ENCODE measurements around the gene AFF2. TPM values are rescaled to one million over a fixed set of nuclear protein-coding genes. Genes with fewer than 3 reads are reported as not detected.

Gene AFF2
- total RNA-seq, 1 experiment from 2014 or later, result 0.19 TPM

DNA sequence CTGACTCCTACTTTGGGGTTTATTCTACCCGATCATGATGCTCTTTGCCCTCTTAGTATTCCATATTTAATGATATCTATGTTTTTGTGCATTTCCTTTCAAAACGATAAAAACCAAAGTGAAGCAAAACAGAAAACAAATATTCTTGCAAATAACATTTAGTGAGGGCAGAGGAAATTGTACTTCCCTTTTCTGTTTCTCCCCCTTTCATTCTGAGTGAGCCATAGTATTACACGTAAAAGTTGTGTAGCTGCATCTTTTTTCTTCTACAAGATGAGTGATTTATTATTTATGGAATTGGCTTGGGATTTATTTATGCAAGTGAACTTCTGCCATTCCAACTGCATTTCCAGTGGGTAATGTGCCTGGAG is 109.9 kb downstream of the AFF2 start:
- Mint-ChIP-seq H3K27ac (ENCODE audit: low read depth, unreplicated experiment) (no peak overlapping the region), H3K36me3 (ENCODE audit: insufficient read depth, unreplicated experiment) (no peaks in the 10 kb centered on the region), H3K4me1 (ENCODE audit: insufficient read depth, unreplicated experiment) (no peaks in the 10 kb centered on the region), H3K27me3 (ENCODE audit: insufficient read depth, unreplicated experiment) (no peaks in the 10 kb centered on the region), H3K9me3 (ENCODE audit: unreplicated experiment) (peaks cover 21% of the 10 kb centered on the region), H3K4me3 (ENCODE audit: unreplicated experiment) (no peak overlapping the region)
- TF ChIP-seq, protein P1, sequence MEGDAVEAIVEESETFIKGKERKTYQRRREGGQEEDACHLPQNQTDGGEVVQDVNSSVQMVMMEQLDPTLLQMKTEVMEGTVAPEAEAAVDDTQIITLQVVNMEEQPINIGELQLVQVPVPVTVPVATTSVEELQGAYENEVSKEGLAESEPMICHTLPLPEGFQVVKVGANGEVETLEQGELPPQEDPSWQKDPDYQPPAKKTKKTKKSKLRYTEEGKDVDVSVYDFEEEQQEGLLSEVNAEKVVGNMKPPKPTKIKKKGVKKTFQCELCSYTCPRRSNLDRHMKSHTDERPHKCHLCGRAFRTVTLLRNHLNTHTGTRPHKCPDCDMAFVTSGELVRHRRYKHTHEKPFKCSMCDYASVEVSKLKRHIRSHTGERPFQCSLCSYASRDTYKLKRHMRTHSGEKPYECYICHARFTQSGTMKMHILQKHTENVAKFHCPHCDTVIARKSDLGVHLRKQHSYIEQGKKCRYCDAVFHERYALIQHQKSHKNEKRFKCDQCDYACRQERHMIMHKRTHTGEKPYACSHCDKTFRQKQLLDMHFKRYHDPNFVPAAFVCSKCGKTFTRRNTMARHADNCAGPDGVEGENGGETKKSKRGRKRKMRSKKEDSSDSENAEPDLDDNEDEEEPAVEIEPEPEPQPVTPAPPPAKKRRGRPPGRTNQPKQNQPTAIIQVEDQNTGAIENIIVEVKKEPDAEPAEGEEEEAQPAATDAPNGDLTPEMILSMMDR (IDR thresholded peaks at IDR 0.05; ENCODE audit: unreplicated experiment), result no peak
- DNase-seq (ENCODE audit: unreplicated experiment), result no peak
- POLR2A ChIA-PET, result no interaction called here
- BruUV-seq (replicated peaks), result no TSS peak
- CTCF ChIA-PET, result no interaction called here
- intact Hi-C loops (cut with micrococcal nuclease), result no loop called here

DNA sequence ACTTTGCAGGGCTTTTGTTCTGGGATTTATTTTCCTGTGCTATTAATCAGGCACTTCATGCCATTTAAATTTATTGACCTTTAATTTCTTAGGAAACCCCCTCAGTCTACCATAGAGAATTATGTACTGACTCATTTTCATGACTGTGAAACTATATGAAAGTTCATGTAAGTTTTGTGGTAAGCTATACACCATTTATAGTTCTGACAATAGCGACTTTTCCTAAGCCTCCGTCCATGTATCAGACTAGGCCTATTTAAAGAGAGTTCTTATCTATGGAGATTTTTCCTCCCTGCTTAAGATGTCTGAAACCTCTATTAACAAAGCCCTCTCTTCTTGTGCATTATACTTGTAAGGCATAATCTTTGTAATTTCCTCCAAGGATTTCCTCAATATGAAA is 111.6 kb downstream of the AFF2 start:
- POLR2A ChIA-PET, result no interaction called here
- no peaks in the 10 kb centered on the region for H3K27me3 Mint-ChIP-seq (ENCODE audit: insufficient read depth, unreplicated experiment)
- TF ChIP-seq, protein P1 (IDR thresholded peaks at IDR 0.05; ENCODE audit: unreplicated experiment), result no peak
- peaks cover 21% of the 10 kb centered on the region for H3K9me3 Mint-ChIP-seq (ENCODE audit: unreplicated experiment)
- CTCF ChIA-PET, result no interaction called here
- DNase-seq (ENCODE audit: unreplicated experiment), result no peak
- no peak overlapping the region for H3K4me3 Mint-ChIP-seq (ENCODE audit: unreplicated experiment)
- intact Hi-C loops (cut with micrococcal nuclease), result no loop called here
- BruUV-seq (replicated peaks), result no TSS peak
- no peaks in the 10 kb centered on the region for H3K4me1 Mint-ChIP-seq (ENCODE audit: insufficient read depth, unreplicated experiment)
- H3K27ac Mint-ChIP-seq (ENCODE audit: low read depth, unreplicated experiment), result no peak overlapping the region
- H3K36me3 Mint-ChIP-seq (ENCODE audit: insufficient read depth, unreplicated experiment), result no peaks in the 10 kb centered on the region

DNA sequence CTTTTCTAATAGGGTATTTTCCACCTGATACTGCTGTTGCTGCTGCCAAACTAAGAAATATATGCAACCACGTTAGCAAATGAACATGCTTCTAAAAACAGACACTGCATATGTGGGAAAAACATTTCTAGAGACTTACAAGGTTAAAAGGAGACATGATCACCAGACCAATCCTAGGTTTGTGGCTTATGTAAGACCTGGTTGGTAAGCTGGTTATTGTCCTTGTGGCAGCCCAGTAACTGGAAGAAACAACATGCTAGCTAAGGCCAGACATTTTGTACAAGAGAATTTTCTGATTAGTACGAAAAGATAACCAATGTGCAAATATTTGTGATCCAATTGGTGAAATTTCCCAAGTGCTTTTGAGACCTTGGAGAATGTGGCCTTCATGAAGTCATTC is 112.0 kb downstream of the AFF2 start:
- BruUV-seq (replicated peaks), result no TSS peak
- Mint-ChIP-seq H3K36me3 (ENCODE audit: insufficient read depth, unreplicated experiment) (no peaks in the 10 kb centered on the region), H3K9me3 (ENCODE audit: unreplicated experiment) (peaks cover 17% of the 10 kb centered on the region), H3K27ac (ENCODE audit: low read depth, unreplicated experiment) (no peak overlapping the region), H3K27me3 (ENCODE audit: insufficient read depth, unreplicated experiment) (no peaks in the 10 kb centered on the region), H3K4me1 (ENCODE audit: insufficient read depth, unreplicated experiment) (no peaks in the 10 kb centered on the region), H3K4me3 (ENCODE audit: unreplicated experiment) (no peak overlapping the region)
- no peak for DNase-seq (ENCODE audit: unreplicated experiment)
- intact Hi-C loops (cut with micrococcal nuclease), result no loop called here
- POLR2A ChIA-PET, result no interaction called here
- CTCF ChIA-PET, result no interaction called here
- TF ChIP-seq, protein P1 (IDR thresholded peaks at IDR 0.05; ENCODE audit: unreplicated experiment), result no peak

DNA sequence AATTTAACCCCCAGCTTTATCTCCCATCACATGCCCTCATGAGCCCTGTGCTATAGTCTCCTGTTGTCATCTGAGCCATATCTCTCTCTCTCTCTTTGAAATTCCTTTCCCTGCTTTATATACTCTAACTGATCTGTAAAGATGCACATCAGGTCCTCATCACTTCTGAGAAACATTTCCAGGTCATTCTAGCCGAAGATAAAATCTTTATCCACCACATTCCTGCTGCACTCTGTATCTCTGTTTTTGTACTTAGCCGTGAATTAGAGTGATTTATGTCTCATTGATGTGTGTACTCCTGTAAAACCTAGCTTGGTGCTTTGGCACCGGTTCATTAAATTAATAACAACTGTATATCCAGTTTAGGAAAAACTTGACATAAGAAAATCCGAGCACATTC is 113.2 kb downstream of the AFF2 start:
- CTCF ChIA-PET, result no interaction called here
- BruUV-seq (replicated peaks), result no TSS peak
- Mint-ChIP-seq H3K27ac (ENCODE audit: low read depth, unreplicated experiment) (no peak overlapping the region), H3K4me1 (ENCODE audit: insufficient read depth, unreplicated experiment) (no peaks in the 10 kb centered on the region), H3K4me3 (ENCODE audit: unreplicated experiment) (no peak overlapping the region), H3K27me3 (ENCODE audit: insufficient read depth, unreplicated experiment) (no peaks in the 10 kb centered on the region), H3K9me3 (ENCODE audit: unreplicated experiment) (peaks cover 14% of the 10 kb centered on the region), H3K36me3 (ENCODE audit: insufficient read depth, unreplicated experiment) (no peaks in the 10 kb centered on the region)
- intact Hi-C loops (cut with micrococcal nuclease), result no loop called here
- TF ChIP-seq, protein P1 (IDR thresholded peaks at IDR 0.05; ENCODE audit: unreplicated experiment), result no peak
- DNase-seq (ENCODE audit: unreplicated experiment), result no peak
- POLR2A ChIA-PET, result no interaction called here
